CD4-positive, alpha-beta T cell treated with Interleukin-12 subunit alpha and Interleukin-12 subunit beta, for 1 hour (primary cell): Measurements from ENCODE around the gene ANP32A.
"Not testable (repeated sequence)": the region's sequence is repeated elsewhere in the genome, so short reads cannot be mapped to it uniquely, and the experiment has no call there.

ENCODE experiments used
- DNase-seq: peaks from one replicate; pipeline ENCODE4 v3.0.0-alpha.2; 2020

ANP32A gene

DNA sequence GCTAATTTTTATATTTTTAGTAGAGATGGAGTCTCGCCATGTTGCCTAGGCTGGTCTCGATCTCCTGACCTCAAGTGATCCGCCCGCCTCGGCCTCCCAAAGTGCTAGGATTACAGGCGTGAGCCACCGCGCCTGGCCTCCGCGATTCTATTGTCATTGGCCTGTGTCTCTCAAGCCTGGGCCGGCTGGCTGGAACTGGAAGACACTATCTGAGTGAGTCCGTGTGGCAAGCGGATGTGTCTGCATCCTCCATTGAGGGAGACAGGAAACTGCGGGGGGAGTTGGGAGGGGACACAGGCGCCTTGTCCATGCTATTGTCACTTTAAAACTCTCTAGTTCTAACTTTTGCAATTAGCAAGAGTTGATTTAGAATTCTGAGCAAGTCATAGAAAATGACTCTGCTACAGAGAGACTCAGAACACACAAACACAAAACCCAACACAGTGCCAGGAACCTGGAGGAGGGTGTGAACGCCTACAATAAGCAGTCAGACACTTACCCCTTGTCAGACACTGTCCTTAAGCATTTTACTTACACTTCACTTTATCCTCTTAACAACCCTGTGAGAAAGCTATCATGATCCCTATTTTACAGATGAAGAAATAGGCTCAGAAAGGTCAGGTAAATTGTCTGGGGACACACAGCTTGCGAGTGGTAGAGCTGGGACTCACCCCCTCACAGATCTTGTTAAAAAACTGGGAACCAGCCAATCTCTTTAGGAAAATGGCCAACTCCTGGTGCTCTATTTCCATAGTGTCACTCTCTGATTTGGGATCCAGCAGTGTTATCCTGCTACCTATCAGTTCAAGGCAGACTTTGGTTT is 38.7 kb downstream of the ANP32A start:
- peak; percentile 22 for DNase-seq

DNA sequence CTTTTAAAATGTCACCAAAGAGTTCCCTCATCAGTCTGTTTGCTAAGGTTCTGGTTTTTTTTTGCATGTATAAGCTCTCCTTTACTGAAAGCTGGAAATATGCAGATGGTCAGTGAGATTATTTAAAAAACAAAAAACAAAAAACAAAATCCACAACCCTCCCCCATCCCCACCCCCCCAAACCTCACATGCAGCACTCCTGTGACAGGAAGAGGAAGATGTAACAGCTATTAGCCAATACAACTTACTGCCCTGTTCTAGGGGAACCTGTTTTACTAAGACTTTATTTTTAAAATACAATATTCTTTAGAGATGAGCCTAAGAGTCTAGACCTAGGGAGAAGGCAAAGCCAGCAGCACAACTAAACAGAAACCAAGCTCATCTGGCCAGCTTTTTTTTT is 39.5 kb downstream of the ANP32A start:
- DNase-seq, result no peak

DNA sequence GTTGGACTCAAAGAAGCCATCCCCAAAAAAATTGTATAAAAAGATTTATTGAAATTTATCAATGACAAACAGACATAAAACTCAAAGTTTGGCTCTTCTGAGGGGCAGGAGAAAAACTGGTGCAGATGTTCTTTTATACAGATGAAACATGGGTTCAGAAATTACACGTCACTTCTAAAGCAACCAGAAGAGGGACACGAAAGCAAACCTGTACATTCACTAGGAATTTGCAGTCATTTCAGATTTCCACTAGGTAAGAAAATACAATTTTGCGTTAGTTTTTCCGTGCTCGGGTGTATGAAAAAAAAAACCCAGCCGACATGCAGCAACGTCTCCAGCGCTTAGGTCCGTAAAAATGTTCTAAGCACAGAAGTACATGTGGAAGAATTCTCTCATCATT is 41.8 kb downstream of the ANP32A start:
- no peak for DNase-seq

DNA sequence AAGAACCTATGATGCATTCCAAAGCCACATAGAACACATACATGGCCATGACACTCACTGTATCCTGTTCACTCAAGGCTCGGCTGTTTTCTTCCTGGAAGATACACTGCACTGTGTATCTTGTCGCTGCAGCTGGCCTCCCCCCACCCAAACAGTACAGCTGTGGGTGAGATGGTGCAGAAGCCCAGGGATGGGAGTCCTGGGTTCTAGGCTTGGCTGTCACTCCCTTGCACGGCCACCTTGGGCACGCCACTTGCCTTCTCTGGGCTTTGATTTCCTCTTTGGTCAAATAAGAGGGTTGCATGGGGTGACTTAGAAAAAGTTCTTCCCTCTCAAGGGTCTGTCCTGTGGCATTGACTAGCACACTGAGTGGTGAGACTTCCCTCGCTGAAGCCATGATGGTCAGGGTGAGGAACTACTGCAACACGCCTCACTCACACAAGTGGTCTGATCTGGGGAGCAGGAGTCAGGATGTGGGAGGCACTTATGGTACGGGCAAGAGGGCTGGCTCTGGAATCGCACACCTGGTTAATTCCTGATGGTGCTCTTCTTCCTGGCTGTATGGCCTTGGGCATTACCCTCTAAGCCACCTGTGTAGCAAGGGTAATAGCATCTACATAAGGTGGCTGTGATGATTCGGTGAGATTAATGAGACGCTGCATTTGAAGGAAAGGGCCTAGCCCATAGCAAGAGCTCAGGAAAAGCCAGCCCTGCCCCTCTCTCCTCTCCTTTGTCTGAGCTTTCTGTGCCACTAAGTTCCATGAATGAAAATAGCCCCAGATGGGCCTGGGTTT is 44.0 kb downstream of the ANP32A start:
- DNase-seq, result no peak

DNA sequence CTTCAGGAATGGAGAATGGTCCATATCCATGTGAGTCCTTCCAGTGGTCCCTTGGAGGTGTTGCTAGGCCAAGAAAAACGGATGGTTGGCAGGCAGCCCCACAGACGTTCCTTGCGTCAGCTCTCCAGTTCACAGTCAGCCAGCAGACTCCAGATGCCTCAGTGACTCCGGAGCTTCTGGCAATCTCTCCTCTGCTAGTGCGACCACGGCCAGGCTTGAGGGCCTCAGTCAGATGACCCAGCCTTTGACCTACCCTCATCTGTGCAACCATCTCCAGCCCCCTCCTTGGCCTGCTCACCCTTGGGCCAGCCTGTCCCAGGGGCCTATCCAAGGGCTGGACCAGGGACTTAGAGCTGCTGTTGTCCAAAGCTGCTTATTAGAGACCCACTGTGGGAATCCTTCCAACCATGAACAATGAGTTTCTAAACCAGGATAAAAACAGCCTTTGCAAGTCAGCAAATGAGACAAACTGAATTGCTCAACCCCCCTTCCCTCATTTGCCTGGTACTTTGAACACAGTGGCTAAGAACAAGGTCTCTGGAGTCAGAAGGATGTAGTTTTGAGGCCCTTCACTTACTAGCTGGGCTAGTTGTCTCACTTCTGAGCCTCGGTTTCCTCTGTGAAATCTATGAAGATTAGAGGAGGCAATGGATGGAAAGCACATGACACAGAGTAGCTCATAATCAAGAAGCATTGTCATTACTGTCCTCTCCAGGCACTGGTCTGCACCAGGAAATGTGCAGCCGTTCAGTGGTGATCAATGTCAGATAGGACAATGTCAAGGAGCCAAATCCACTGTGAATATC is 44.8 kb downstream of the ANP32A start:
- DNase-seq, result no peak

DNA sequence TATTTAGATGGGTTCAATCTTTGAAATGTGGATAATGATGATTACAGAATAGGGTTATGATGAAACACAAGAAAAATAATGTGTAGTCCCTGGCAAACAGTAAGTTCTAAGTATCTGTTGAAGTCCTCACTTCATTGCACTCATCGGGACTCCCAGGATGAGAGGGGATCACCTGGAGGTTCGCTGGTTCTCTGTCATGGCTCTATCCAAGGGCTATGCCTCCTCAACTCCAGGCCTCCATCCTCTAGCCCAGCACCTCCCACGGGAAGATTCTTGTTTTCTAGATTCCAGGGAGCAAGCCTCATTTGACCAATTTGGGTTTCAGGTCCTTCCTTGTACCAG is 45.5 kb downstream of the ANP32A start:
- no peak for DNase-seq

DNA sequence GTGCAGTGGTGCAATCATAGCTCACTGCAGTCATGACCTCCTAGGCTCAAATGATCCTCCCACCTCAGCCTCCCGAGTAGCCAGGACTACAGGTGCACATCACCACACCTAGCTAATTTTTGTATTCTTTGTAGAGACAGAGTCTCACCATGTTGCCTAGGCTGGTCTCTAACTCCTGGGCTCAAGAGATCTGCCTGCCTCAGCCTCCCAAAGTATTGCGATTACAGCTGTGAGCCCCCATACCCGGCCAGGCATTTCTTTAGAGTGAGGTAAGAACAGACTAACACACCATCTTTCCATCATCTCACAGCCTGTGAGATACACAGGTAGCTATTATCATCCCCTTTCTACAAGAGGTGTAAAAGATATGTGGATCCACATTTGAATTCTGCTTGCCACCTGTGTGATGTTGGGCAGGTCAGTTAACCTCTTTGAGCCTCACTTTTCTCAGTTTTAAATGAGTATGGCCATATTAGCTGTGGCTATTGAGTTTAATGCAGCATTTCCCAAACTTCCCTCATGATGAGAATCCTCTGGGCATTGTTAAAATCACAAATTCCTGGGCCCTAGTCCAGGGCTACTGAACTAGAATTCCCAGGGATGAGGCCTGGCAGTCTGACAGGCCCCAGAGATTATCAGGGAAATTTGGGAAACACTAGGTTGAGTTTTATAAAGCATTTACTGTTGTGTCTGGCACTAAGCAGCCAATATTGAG is 46.0 kb downstream of the ANP32A start:
- no peak for DNase-seq

DNA sequence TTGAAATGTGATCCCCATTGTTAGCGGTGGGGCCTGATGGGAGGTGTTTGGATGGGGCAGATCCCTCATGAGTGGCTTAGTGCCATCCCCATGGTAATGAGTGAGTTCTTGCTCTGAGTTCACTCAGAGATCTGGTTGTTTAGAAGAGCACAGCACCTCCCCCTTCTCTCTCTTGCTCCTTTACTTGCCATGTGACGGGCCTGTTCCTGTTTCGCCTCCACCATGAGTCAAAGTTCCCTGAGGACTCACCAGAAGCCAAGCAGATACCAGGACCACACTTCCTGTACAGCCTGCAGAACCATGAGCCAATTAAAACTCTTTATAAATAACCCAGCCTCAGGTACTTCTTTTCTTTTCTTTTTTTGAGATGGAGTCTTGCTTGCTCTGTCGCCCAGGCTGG is 46.6 kb downstream of the ANP32A start:
- DNase-seq, result no peak

DNA sequence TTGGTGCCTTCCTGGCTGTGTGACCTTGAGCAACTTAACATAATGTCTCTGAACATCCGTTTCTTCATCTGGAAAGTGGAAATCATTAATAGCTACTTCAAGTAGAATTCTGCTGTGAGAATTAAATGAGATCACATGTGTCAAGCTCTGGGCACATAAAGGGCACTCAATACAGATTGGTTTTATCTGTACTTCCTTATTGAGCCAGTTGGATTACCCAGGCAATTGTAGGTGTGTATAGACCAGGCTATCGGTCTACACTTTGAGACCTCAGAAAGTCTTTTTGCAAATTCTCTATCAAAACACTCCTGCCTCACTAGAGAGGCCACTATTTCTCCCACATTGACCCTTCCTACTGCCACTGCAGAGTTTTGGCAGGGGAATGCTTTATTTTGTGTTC is 47.7 kb downstream of the ANP32A start:
- no peak for DNase-seq

DNA sequence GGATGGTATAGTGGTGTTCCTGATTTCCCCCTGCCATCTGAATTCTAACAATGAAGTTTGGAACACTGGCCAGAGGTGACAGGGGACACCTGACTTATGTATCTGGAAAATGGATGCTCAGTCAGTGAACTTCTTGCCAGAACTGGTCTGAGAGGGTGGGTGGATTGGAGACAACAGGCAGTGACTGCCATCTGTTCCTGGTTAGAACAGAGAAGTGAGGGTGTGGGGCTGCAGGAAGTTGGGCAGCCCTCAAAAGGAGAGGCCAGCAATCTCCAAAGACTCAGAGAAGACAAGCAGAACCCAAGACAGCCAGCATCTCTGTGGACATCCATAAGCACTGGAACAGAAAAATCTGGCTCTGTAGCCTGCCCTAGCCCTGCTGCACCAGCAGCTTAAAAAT is 50.5 kb downstream of the ANP32A start:
- DNase-seq, result no peak

DNA sequence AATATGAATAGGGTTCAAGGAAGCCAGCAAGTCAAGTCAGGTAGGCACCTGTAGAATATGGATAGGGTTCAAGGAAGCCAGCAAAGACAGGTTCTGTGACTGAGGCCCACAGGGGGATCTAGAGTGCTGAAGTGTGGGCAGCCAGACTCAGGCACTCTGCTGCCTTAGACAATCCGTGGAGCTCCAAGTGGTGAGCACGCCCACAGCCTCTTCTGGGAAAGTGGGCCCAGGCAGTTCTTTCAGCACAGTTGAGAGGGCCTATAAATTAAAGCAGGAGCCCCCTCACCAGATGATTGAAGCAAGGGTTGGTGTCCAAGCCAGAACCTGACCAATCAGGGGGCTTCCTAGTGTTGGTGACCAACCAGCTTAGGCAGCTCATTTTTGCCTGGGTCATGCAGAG is 51.0 kb downstream of the ANP32A start:
- DNase-seq, result no peak

DNA sequence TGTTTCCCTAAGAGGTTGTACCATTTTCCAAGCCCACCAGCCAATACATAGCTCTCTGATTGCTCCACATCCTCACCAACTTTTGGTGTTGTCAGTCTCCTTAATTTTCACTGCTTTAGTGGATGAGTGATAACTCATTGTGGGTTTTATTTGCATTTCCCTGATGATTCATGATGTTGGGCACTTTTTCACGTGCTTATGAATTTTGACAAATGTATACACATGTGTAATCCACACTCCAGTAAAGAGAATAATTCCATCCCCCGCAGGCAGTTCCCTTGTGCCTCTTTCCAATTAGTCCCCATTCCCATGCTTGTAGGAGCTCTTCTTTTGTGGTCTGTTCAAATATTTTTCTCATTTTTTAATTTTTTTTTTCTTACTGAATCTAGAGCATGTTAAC is 52.4 kb downstream of the ANP32A start:
- no peak for DNase-seq

DNA sequence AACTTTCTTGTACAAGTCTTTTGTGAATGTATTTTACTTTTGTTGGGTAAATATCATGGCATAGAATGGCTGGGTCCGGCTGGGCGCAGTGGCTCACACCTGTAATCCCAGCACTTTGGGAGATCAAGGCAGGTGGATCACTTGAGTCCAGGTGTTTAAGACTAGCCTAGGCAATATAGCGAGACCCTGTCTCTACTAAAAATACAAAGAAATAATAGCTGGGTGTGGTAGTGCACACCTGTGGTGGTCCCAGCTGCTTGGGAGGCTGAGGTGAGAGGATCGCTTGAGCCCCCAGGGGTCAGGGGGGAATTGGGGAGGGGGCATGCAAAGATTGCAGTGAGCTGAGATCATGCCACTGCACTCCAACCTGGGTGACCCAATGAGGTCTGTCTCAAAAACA is 52.9 kb downstream of the ANP32A start:
- no peak for DNase-seq

DNA sequence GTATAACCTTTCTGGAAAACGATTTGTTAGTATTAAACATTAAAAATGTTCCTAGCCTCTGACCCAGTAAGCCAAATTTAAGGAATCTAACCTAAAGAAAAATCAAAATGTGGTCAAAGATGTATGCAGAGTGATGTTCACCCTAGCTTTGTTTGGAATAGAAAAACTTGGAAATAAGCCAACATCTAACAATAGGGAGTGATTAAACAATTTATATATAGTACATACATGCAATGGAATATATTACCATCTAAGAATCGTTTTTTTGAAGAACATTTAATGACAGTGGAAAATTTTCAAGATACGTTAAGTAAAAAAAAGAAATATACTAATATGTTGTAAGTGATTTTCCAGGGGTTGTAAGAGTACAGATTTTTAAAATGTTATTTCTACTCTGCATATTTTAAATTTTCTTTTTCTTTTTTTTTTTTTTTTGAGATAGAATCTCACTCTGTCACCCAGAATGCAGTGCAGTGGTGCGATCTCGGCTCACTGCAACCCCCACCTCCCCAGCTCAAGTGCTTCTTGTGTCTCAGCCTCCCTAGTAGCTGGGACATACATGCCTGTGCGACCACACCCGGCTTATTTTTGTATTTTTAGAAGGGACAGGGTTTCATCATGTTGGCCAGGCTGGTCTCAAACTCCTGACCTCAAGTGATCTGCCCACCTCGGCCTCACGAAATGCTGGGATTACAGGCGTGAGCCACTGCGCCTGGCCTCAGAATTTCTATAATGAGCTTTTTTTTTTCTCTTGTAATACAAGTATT is 54.9 kb downstream of the ANP32A start:
- DNase-seq, result no peak

DNA sequence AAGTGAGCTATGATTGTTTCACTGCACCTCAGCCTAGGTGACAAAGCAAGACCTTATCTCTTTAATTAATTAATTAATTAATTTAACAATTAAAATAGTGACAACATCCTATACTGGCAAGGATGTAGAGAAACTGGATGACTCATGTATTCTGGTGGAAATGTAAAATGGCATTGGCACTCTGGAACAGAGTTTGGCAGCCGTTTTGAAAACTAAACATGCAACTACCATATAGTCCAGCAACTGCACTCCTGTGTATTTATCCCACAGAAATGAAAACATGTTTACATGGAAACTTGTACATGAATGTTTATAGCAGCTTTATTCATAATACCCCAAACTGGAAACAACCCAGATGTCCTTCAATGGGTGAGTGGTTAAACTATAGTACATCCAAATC is 56.6 kb downstream of the ANP32A start:
- no peak for DNase-seq

DNA sequence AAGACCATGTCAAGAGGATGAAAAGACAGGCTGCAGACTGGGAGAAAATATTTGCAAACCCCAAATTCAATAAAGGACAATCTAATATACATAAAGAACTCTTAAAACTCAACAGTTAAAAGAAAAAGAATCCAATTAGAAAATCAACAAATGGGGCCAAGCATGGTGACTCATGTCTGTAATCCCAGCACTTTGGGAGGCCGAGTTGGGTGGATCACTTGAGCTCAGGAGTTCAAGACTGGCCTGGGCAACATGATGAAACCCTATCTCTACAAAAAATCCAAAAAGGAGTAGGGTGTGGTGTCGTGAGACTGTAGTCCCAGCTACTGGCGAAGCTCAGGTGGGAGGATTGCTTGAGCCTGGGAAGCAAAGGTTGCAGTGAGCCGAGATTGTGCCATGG is 57.6 kb downstream of the ANP32A start:
- DNase-seq, result no peak

DNA sequence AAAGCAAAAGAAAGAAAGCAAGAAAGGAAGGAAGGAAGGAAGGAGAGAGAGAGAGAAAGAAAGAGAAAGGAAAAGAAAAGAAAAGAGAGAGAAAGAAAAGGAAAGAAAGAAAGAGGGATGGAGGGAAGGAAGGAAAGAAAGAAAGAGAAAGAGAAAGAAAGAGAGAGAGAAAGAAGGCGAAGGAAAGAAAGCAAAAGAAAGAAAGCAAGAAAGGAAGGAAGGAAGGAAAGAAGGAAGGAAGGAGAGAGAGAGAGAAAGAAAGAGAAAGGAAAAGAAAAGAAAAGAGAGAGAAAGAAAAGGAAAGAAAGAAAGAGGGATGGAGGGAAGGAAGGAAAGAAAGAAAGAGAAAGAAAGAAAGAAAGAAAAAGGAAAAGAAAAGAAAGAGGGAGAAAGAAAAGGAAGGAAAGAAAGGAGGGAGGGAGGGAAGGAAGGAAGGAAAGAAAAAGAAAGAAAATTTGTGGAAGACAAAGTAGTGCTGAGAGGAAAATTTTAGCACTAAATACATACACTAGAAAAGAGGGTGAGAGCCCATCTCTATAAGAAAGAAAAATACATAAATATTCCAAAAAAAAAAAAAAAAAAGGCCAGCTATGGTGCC is 60.6 kb downstream of the ANP32A start:
- not testable (repeated sequence) for DNase-seq

DNA sequence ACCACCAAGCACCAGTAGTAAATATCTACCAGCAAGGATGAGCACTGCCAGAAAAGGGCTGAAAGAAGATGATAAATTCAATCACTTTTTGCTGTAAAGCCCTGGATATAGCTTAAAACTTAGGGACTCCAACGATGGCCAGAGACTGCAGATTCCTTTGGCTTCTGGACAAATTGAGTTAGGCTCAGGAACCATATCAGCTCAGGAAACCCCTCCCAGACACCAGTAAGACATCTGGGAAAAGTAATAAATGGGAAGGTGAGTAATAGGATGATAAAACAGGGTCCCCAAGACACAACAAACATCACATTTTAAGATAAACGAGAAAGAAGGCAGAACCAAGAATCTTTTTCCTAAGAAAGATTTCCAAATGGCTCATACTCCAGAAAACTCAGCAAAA is 65.0 kb downstream of the ANP32A start:
- DNase-seq, result no peak

DNA sequence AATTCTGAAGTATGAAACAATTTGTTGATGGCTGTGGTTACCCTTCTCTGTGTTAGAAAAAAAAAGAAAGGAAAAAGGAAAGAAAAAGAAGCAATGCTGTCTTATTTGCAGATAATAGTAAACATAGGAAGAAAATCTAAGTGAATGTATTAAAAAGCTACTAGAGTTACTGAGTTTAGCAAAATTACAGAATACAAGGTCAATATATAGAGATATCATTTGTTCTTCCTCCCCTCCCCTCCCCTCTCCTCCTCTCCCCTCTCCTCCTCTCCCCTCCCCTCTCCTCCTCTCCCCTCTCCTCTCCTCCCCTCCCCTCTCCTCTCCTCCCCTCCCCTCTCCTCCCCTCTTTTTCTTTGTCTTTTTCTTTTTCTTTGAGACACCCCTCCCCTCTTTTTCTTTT is 69.1 kb downstream of the ANP32A start:
- DNase-seq, result no peak

DNA sequence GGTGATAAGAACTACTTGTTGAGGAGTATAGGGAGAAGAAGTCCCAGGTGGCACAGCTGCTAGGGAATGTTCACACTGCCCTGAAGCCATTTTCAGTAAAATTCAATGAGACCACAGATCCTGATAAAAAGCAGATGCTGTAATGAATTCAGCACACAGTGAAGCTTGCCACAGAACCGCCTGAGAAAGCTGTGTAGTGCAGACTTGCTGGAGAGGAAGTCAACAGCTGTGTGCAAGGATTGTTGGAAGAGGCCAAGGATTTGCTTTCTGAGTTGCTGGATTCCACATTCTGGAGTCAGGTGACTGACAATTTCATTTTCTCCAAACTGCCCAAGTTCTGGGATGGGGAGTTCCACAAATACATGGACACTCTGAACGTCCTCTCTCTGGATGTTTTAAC is 70.9 kb downstream of the ANP32A start:
- no peak for DNase-seq

DNA sequence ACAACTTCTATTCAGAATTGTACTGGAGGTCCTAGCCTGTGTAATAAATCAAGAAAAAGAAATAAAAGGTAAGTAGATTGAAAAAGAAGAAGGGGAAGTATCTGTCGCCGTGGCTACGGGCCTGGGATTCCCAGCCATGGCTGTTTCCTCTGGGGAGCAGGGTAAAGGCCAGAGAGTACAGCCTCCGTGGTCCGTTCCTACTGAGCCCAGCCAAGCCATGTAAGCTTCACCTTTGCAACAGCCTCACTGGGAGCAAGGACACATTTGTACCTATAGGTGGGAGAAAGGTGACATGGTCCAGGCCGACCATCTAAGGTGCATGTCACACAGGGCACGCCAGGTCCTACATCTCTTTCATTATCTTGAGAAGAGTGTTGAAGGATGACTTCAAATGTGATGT is 71.3 kb downstream of the ANP32A start:
- no peak for DNase-seq

DNA sequence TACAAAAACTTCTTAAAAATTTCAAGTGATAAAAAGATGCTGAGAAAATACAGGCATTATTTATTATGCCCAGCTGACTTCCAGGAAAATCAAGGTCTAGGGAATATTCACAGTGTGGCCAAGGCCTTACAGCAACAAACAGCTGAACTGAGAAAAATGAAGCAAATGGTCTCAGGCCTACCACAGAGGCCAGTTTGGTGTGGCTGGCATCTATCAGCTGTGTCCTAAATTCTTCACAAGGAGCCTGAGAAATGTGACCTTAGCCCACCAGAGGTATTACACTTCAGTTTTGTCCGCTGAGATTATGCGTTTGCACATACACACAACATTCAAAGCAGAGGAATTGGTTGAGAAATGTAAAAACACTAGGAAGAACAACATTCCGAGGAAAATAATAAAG is 77.4 kb downstream of the ANP32A start:
- no peak for DNase-seq
